Loucy (cell line): ENCODE results near the gene RFC5.

Source experiments
- CTCF ChIP-seq: fragments of 200-600 bp; sonication (generic); conservative IDR thresholded peaks from 2 replicates; pipeline ENCODE4 v1.5.1; 2014; ENCODE audit warnings: mild to moderate bottlenecking, antibody characterized with exemption, low read length
- EZH2phosphoT487 ChIP-seq: fragments of 200-600 bp; IDR thresholded peaks from 2 replicates; pipeline ENCODE4 v1.6.1; 2018; ENCODE audit warnings: antibody characterized with exemption, mild to moderate bottlenecking, moderate library complexity, borderline replicate concordance

DNA sequence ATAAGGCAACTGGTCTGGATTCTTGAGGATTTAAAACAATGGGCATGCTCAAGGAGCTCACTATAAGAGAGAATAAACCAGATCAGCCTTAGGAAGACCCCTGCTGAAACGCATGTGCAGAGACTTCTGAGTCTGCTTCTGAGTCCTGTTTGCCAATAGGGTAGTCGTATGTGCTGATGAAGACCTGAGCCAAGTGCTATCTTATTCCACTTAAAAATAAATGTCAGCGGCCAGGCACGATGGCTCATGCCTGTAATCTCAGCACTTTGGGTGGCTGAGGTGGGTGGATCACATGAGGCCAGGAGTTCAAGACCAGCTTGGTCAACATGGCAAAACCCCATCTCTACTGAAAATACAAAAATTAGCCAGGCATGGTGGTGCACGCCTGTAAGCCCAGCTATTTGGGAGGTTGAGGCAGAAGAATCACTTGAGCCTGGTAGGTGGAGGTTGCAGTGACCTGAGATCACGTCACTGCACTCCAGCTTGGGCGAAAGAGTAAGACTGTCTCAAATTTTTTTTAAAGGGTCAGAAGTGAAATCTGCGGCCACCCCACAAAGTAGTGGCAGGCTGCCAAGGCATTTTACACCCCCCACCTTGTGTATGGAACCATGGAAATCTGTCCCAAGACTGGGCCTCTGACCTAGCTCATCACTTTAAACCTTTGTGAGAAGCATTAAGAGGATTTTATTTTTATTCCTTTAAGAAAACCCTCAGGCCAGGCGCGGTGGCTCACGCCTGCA lies 20.3 kb downstream of the RFC5 start:
- TF ChIP-seq CTCF (no peak), EZH2phosphoT487 (no peak)
